ENCODE results near the gene UBR1.
"Not testable (repeated sequence)": the region's sequence is repeated elsewhere in the genome, so short reads cannot be mapped to it uniquely, and the experiment has no call there.

The UBR1 gene

DNA sequence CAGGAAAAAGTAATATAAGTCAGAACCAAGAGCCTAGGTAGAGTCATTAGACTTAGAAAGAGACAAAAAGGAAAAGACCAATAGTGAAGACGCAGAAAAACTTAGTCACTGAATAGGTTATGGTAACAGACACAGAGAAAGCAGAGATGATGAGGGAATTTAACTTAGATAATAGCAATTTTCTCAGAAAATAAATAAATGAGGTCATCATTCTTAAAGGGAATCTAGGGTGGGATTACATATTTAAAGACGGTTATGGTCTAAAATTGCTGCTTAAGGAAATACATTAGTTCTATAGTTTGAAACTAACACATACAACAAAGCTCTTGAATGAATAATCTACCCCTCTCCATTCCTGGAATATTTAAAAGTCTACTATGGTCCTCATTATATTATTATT, 59.4 kb downstream of the UBR1 start:
- no peak for DNase-seq

DNA sequence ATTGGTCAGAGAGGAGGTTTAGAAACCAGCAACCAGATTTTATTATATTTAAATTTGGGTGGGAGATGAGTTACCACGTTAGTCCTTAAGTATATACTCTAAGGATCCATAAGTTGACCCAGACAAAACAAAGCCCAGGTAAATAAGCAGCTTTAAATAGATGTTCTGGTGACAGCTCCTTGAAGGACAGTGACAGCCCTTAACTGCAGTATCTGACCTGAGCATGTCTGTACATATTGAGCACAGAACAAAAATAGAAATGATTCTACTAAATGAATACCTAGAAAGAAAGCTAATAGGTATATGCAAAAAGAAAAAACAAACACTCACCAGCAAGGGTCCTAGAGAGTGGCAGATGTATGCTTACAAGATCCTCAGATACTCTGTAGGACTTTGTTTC, 63.0 kb downstream of the UBR1 start:
- DNase-seq: no peak

DNA sequence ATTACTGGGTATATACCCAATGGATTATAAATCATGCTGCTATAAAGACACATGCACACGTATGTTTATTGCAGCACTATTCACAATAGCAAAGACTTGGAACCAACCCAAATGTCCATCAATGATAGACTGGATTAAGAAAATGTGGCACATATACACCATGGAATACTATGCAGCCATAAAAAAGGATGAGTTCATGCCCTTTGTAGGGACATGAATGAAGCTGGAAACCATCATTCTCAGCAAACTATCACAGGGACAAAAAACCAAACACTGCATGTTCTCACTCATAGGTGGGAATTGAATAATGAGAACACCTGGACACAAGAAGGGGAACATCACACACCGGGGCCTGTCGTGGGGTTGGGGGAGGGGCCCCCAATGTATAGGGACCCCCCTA, 64.8 kb downstream of the UBR1 start:
- DNase-seq: not testable (repeated sequence)

DNA sequence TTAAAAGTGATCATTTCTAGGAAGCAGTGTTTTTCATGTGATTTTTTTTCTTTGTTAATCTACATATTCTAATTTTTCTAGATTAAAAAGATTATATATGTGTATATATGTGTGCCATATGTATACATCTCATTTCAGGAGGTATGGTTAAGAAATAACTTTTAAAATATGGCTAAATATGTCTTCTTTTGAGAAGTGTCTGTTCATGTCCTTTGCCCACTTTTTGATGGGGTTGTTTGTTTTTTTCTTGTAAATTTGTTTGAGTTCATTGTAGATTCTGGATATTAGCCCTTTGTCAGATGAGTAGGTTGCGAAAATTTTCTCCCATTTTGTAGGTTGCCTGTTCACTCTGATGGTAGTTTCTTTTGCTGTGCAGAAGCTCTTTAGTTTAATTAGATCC, 70.6 kb downstream of the UBR1 start:
- DNase-seq: not testable (repeated sequence)

DNA sequence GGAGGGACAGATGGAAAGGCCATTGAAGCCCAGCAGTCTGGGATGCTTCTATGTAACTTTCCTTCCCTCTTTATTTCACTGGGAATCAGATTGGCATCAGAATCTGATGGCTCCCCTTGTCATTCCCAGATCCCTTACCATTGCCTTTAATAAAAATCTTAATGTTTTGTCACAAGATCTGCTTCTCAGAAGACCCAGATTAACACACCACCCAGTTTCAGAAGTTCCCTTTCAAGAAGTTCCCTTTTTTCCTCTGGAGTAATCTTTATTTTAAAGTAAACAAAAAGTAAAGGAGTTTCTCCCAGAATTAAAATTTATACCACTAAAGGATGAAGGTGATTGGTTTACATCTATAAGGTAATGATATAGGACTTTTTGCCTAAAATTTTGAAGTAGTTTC, 76.4 kb downstream of the UBR1 start:
- no peak for DNase-seq

DNA sequence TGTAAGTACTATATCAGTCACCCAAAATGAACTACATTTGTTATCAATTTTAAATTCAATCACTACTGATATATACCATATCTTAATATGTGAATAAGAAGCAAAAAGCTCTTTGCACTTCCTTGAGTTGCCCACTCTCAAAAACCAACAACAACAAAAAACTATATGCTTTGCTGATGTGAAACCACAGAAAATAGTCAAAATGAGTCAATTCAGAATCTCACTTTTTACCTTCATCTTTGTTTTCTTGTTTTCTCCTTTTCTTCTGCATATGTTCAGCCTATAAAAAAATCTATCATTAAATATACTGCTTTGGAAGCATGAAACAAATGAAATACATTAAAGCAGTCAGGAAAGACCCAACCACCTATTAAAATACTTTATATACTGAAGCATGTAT, 80.7 kb downstream of the UBR1 start:
- no peak for DNase-seq

DNA sequence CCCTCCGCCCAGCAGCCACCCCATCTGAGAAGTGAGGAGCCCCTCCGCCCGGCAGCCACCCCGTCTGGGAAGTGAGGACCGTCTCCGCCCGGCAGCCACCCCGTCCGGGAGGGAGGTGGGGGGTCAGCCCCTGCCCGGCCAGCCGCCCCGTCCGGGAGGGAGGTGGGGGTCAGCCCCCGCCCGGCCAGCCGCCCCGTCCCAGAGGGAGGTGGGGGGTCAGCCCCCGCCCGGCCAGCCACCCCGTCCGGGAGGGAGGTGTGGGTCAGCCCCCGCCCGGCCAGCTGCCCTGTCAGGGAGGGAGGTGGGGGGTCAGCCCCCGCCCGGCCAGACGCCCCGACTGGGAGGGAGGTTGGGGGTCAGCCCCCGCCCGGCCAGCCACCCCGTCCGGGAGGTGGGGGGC, 91.2 kb downstream of the UBR1 start:
- not testable (repeated sequence) for DNase-seq

DNA sequence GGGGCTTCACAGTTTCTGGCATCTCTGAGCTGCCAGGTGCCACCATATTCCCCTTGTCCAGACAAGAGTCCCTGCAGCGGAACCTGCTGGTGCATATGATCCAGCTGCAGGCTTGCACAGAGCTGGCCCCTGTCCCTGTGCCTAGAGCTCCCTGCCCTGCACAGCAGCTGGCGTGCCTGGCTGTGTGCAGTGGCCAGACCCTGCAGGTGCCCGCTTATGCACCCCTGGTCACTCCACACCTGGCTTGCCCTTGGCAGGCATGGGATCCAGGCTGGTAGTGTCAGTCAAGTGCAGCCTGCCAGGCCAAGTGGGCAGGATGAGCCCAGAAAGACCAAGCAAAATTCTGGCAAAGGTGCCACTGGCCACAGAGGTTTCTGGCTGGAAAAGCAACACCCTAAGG, 96.6 kb downstream of the UBR1 start:
- no peak for DNase-seq

DNA sequence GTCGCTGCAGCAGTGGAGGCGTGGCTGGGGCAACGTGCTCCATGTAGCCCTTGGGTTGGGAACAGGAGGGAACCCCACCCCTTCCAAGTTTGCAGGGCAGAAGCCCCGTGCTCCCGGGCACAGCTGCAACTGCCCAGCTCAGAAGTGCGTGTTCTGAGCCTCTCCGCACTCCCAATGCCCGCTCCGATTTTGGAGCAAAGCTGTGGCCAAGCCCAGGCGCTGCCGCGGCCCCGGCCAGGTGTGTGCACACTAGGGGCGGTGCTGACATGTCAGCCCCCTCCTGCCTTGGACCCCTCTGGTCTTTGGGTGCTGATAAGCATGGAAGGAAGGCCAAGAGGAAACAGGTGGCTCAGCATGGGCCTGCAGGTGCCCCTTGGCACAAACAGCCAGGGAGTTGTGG, 97.7 kb downstream of the UBR1 start:
- DNase-seq: no peak

DNA sequence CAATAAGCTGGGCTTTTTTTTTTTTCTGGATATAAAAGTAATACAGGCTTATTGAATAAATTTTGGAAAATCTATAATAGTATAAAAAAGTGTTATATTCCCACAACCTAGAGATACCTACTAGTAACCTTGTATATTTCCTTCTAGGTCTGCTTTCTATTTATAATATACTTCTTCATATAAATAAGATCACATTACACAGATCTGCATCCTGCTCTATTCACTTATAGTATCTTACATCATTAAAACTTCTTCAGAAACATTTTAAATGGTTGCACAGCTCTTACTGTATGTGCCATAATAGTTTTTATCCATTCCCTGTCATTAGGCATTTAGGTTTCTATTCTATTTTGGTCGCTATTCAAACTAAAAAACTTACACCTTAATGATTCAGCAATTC, 98.3 kb downstream of the UBR1 start:
- DNase-seq: no peak

DNA sequence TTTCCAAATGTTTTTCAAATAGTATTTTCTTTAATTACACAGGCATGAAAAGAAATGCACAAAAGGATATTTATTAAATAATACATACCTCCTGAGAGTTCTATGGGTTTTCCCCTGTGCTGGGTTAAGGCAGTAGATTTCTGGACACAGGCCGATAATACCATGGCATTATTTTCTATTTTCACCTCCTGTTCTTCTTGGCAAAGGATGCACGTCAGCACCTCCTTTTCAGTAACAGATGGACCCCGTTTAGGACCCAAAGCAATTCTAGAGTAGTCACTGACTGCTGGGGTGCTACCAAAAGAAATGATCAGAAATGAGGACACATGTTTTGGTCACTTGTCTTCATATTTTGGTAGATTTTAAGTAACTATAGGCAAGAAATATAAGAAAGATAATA, 98.8 kb downstream of the UBR1 start:
- no peak for DNase-seq

DNA sequence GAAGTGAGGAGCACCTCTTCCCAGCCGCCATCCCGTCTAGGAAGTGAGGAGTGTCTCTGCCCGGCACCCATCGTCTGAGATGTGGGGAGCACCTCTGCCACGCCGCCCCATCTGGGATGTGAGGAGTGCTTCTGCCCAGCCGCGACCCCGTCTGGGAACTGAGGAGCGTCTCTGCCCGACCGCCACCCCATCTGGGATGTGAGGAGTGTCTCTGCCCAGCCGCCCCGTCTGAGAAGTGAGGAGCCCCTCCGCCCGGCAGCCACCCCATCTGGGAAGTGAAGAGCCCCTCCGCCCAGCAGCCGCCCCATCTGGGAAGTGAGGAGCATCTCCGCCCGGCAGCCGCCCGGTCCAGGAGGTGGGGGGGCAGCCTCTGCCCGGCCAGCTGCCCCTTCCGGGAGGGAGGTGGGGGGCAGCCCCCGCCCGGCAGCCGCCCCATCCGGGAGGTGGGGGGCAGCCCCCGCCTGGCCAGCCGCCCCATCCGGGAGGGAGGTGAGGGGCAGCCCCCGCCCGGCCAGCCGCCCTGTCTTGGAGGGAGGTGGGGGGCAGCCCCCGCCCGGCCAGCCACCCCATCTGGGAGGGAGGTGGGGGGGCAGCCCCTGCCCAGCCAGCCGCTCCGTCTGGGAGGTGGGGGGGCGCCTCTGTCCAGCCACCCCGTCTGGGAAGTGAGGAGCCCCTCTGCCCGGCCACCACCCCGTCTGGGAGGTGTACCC, 100.8 kb downstream of the UBR1 start:
- DNase-seq: not testable (repeated sequence)

DNA sequence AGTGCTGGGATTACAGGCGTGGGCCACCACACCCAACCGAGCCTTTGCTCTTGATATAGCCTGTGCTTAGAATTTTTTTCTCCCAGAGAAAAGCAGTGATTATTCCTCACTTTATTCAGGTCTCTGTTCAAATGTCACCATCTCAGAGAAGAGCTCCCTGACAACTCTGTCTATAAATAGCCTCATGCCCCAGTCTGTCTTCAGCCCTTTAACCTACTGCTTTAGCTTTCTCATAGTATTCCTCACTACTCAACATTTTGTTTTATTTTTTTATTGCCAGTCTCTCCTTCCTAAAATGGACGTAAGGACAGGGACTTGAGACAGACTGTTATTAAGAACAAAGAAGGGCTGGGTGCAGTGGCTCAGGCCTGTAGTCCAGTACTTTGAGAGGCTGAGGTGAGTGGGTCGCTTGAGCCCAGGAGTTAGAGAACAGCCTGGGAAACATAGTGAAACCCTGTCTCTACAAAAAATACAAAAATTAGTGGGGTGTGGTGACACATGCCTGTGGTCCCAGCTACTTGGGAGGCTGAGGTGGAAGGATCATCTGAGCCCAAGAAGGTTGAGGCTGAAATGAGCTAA, 106.5 kb downstream of the UBR1 start:
- DNase-seq: no peak

DNA sequence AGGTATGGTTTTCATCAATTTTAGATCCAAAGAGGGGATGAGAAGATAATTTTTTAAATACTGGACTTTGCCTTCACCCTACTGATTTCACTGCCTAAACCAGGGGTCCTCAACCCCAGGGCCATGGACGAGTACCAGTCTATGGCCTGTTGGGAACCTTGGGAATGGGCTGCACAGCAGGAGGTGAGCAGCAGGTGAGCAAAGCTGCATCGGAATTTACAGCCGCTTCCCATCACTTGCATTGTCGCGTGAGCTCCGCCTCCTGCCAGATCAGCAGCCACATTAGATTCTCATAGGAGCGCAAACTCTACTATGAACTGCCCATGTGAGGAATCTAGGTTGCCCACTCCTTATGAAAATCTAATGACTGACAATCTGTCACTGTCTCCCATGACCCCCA, 109.0 kb downstream of the UBR1 start:
- no peak for DNase-seq

DNA sequence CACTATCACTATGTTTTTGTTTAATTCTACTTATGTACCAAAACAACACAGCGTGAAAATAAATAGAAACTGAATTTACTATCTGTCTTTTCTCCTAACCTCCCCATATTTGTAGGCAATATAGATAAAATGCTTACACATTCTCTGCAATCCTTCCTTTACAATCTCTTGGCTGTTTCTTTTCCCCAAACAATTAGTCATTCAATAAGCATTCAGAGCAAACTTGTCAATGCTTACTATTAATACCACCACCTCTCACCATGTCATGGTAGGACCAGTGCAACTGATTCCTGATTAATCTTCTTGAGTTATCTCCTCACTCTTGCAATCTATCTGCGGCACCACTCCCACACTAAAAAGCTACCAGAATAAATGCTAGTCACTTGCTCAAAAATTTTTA, 111.3 kb downstream of the UBR1 start:
- no peak for DNase-seq

DNA sequence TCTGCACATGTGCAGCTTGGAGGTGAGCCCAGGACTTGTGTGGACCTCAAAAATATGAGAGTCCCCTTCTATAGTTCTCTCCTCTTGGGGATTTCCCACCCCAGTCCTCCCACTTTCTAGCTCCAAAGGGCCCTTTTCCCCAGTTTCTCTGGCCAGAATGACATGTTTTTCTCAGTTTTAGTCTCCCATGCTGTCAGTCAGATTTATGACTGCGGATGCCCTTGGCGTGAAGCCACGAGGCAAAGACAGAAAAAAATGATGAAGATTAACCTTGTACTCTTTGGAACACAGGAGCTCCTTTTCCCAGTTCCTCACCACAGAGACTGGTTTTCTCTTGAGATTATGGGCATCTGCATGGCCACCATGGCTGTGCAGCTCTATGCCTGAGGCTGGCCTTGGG, 113.2 kb downstream of the UBR1 start:
- DNase-seq: no peak

DNA sequence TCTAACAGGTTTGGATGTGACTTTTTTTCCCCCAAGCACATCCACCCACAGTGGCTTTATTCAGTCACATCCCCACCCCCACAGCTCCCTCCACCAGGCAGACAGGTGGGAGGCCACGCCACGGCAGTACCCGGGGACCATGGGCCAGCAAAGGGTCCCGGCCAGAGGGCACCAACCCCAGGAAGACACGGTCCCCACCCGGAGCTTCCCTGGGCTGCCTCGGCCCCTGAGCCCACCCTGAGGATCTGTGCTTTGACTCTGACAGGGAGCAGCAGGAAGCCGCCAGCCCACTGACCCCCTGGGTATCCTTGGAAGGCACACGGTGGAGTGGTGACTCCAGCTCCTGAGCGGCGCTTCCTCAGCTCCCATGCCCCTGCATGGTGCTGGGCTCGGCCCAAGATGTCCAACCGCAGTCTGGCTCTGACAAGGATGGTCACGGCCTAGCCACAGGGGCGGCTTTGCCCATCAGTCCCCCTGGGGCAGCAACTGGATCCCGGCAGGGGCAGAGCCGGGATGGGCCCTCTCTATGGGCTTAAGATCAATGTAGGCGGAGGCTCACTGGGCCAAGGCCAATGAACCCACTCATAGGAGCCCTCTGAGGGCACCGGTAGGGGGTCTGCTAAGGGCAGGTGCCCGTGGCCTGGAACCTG, 119.0 kb downstream of the UBR1 start:
- DNase-seq: no peak

DNA sequence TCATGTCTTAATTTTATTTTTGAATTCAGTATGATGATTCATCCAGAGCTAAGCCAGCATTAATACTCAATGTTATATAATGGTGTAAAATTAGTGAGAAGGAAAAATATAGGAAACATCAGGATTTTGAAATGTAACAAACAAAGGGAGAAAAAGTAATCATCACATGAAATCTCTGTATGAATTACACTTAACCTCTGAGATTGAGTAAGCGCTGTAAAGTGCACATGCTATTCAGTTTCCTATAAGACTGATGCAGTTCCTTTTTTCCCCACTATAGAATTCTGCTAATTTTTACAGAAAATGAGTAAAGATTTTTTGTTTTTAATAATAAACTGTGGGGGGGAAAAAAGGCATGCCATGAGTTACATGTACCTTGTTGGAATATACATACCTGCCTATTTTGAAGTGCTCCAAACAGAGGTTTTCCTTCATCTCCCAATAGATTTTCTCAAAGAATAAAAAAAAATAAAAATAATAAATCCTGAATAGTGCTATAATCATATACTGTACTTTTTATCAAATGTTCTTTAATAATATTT, 121.3 kb downstream of the UBR1 start:
- no peak for DNase-seq

DNA sequence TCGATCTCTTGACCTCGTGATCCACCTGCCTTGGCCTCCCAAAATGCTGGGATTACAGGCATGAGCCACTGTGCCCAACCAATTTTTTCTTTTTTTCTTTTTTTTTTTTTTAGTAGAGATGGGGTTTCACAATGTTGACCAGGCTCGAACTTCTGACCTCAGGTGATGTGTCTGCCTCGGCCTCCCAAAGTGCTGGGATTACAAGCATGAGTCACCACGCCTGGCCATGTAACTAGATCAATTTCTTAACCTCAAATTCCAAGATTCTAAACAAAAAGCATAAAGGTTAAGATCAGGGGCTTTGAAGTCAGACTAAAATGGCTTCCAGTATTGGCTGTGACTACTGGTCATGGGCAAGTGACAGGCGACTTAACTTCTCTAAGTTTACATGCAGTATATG, 126.7 kb downstream of the UBR1 start:
- DNase-seq: not testable (repeated sequence)

DNA sequence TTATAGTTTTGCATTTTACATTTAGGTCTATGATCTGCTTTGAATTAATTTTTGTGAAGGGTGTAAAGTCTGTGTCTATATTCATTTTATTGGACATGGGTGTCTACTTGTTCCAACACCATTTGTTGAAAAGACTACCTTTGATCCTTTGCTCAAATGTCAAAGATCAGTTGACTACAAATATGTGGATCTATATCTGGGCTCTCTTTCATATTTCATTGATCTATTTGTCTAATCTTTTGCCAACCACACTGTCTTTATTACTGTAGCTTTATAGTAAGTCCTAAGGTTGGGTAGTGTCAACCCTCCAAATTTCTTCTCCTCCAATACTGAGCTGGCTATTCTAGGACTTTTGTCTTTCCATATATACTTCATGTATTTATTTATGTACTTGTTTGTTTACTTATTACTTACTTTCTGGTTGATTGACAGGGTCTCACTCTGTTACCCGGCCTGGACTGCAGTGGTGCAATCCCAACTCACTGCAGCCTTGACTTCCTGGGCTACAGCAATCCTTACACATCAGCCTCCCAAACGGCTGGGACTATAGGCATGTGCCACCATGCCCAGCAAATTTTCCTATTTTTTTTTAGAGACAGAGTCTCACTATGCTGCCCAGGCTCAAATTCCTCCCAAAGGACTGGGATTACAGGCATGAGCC, 131.5 kb downstream of the UBR1 start:
- DNase-seq: no peak

DNA sequence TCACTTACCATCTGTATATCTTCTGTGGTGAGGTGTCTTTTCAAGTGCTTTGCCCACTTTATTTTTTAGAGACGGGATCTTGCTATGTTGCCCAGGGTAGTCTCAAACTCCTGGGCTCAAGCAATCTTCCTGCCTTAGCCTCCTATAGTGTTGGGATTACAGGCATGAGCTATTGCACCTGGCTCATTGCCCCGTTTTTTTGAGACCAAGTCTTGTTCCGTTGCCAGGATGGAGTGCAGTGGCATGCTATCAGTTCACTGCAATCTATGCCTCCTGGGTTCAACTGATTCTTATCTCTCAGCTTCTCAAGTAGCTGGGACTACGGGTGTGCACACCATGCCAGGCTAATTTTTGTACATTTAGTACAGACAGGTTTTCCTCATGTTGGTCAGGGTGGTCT, 132.7 kb downstream of the UBR1 start:
- no peak for DNase-seq

DNA sequence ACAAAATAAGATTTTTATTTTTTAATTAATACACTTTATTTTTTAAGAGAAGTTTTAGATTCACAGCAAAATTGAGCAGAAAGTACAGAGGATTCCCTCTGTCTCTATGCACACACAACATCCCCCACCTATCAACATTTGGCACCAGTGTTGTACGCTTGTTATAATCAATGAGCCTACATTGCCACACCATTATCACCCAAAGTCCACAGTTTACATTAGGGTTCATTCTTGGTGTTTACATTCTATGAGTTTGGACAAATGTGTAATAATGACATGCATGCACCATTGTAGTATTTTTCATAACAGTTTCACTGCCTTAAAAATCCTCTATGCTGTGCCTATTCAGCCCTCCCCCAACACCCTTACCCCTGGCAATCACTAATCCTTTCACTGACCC, 134.0 kb downstream of the UBR1 start:
- DNase-seq: no peak

DNA sequence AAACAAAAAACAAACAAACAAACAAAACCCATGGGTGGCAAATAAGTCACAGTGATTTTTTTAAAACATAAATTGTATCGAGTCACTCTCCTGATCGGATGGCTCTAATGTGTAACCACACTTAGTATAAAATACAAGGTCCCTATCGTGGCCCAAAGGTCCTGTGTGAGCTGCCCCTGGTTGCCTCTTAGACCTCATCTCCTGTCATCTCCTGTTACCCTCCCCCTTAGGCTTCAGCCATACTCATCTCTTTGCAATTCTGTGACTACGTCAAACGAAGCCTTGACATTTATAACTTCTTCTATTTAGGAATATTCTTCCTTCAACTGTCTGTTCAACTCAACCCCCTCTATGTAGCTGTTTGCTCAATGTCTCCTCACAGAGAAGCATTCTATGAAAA, 141.4 kb downstream of the UBR1 start:
- no peak for DNase-seq

DNA sequence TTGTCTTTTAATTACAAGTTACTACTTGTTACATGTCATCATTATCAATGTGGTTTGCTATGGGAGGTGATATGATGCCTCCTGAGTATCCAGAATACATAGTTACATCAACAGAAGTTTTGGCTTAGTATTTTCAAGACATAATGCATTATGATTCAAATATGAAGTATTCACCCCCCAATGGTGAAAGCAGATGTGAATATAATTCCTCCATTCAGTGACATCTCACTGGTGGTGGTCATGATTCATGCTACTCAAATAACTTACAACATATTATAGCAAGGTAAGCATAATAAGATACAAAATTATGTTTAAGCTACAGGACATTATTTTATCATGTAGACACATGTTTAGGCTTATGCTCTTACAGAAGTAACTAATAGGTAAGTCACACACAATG, 150.3 kb downstream of the UBR1 start:
- DNase-seq: no peak

Measured in activated effector memory CD4-positive, alpha-beta T cell treated with Interleukin-2 at 50 U/mL for 16 hours (primary cell).